ENCODE measurements around the gene PARP12.

Gene PARP12

GRCh38 chr7:140031364-140031763, 31.4 kb downstream of the PARP12 start:
- Histone ChIP-seq H3K4me2 (ENCODE audit: low read length) (no peak overlapping the region), H3K36me3 (ENCODE audit: insufficient read depth, low read length) (peaks cover 15% of the 10 kb centered on the region), H3K9ac (ENCODE audit: low read length) (no peak overlapping the region), H3K27me3 (ENCODE audit: insufficient read depth, low read length) (no peaks in the 10 kb centered on the region), H3K9me2 (ENCODE audit: low read depth, low read length) (no peaks in the 10 kb centered on the region), H4K20me1 (ENCODE audit: insufficient read depth, low read length) (no peaks in the 10 kb centered on the region), H3K27ac (ENCODE audit: low read depth, low read length, poor library complexity, severe bottlenecking) (no peak overlapping the region), H3K79me2 (ENCODE audit: insufficient read depth, low read length) (no peaks in the 10 kb centered on the region), H2AFZ (ENCODE audit: low read length) (no peak overlapping the region), H3F3A (ENCODE audit: insufficient read depth, low read length) (no peaks in the 10 kb centered on the region), H3K4me1 (ENCODE audit: insufficient read depth, low read length, severe bottlenecking) (peaks cover 3% of the 10 kb centered on the region), H3K4me3 (ENCODE audit: low read depth, low read length, poor library complexity, severe bottlenecking) (no peak overlapping the region), H3K9me3 (ENCODE audit: low read length) (no peaks in the 10 kb centered on the region)
- no peak for TF ChIP-seq CTCF (IDR thresholded peaks at IDR 0.05; ENCODE audit: low read length)
- TF ChIP-seq EZH2 (IDR thresholded peaks at IDR 0.05; ENCODE audit: borderline replicate concordance, low read length): no peak

GRCh38 chr7:140029072-140029471, 33.7 kb downstream of the PARP12 start:
- Histone ChIP-seq H3K27ac (ENCODE audit: low read depth, low read length, poor library complexity, severe bottlenecking) (no peak overlapping the region), H3K9ac (ENCODE audit: low read length) (no peak overlapping the region), H3K9me2 (ENCODE audit: low read depth, low read length) (no peaks in the 10 kb centered on the region), H3K79me2 (ENCODE audit: insufficient read depth, low read length) (no peaks in the 10 kb centered on the region), H3K4me3 (ENCODE audit: low read depth, low read length, poor library complexity, severe bottlenecking) (no peak overlapping the region), H3K27me3 (ENCODE audit: insufficient read depth, low read length) (no peaks in the 10 kb centered on the region), H4K20me1 (ENCODE audit: insufficient read depth, low read length) (no peaks in the 10 kb centered on the region), H2AFZ (ENCODE audit: low read length) (no peak overlapping the region), H3K36me3 (ENCODE audit: insufficient read depth, low read length) (peaks cover 24% of the 10 kb centered on the region), H3K4me2 (ENCODE audit: low read length) (no peak overlapping the region), H3K4me1 (ENCODE audit: insufficient read depth, low read length, severe bottlenecking) (no peaks in the 10 kb centered on the region), H3K9me3 (ENCODE audit: low read length) (no peaks in the 10 kb centered on the region), H3F3A (ENCODE audit: insufficient read depth, low read length) (no peaks in the 10 kb centered on the region)
- TF ChIP-seq CTCF (IDR thresholded peaks at IDR 0.05; ENCODE audit: low read length) (no peak), EZH2 (IDR thresholded peaks at IDR 0.05; ENCODE audit: borderline replicate concordance, low read length) (no peak)

GRCh38 chr7:140028311-140028710, 34.4 kb downstream of the PARP12 start:
- H4K20me1 ChIP-seq (ENCODE audit: insufficient read depth, low read length): no peaks in the 10 kb centered on the region
- H2AFZ ChIP-seq (ENCODE audit: low read length): no peak overlapping the region
- H3K79me2 ChIP-seq (ENCODE audit: insufficient read depth, low read length): no peaks in the 10 kb centered on the region
- H3K36me3 ChIP-seq (ENCODE audit: insufficient read depth, low read length): peaks cover 24% of the 10 kb centered on the region; the same call in 1 of the 2 replicates
- H3K27ac ChIP-seq (ENCODE audit: low read depth, low read length, poor library complexity, severe bottlenecking): no peak overlapping the region
- no peaks in the 10 kb centered on the region for H3K27me3 ChIP-seq (ENCODE audit: insufficient read depth, low read length)
- TF ChIP-seq EZH2 (IDR thresholded peaks at IDR 0.05; ENCODE audit: borderline replicate concordance, low read length): no peak
- TF ChIP-seq CTCF (IDR thresholded peaks at IDR 0.05; ENCODE audit: low read length): no peak
- H3K4me2 ChIP-seq (ENCODE audit: low read length): no peak overlapping the region
- no peak overlapping the region for H3K9ac ChIP-seq (ENCODE audit: low read length)
- no peaks in the 10 kb centered on the region for H3F3A ChIP-seq (ENCODE audit: insufficient read depth, low read length)
- H3K9me2 ChIP-seq (ENCODE audit: low read depth, low read length): no peaks in the 10 kb centered on the region
- H3K4me3 ChIP-seq (ENCODE audit: low read depth, low read length, poor library complexity, severe bottlenecking): no peak overlapping the region
- no peaks in the 10 kb centered on the region for H3K9me3 ChIP-seq (ENCODE audit: low read length)
- H3K4me1 ChIP-seq (ENCODE audit: insufficient read depth, low read length, severe bottlenecking): no peaks in the 10 kb centered on the region
